ENCODE results near the gene TMEM164. TPM values are rescaled to one million over a fixed set of nuclear protein-coding genes. Genes with fewer than 3 reads are reported as not detected.

TMEM164 gene
- polyA plus RNA-seq, 3 donors, result 11.5 to 29.3 (median 12.7) TPM

DNA sequence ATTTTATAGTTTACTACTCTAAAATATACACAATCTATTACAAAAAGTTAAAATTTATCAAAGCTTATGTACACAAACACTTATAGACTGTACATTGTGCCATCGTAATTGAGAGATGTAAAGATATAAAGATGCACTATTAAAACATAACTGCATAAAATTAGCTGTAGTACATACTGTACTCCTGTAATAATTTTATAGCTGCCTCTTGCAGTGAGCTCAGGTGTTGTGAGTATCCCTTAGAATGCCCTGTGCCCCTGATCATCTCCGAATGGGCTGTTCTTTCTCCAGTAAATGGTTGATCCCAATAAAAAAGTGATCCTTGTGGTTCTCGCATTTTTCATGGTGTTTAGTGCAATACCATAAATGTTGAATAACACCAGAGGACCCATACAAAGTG, 101.2 kb downstream of the TMEM164 start:
- 76 to 98% (median 93%) methylated on average over 3 of the region's 3 CpGs for WGBS, 3 donors
- no peak overlapping the region for H3K27ac ChIP-seq (ENCODE audit: low read depth, low read length)

DNA sequence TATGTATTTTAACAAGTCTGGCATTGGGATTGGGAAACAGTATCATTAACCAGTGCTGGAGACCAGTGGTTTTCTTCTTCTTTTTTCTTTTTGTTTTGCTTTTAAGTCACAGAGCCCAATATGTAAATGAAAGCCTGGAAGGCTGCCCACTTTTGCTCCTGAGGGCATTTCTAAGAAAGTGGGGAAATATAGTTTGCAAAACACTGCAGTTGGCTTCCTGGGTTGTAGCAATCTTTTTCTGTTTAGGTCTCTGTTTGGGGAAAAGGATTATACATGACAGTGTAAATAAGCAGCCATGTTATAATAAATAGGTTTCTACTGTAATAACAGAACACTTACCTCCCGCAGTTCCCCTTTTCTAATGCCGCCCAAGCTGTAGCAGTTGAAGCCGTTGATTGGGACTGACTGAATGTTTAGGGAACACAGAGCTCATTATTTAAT, 105.5 kb downstream of the TMEM164 start:
- H3K27ac ChIP-seq (ENCODE audit: low read depth, low read length), result no peak overlapping the region
- WGBS, 3 donors, result 47 to 74% (median 64%) methylated on average over 3 of the region's 3 CpGs

DNA sequence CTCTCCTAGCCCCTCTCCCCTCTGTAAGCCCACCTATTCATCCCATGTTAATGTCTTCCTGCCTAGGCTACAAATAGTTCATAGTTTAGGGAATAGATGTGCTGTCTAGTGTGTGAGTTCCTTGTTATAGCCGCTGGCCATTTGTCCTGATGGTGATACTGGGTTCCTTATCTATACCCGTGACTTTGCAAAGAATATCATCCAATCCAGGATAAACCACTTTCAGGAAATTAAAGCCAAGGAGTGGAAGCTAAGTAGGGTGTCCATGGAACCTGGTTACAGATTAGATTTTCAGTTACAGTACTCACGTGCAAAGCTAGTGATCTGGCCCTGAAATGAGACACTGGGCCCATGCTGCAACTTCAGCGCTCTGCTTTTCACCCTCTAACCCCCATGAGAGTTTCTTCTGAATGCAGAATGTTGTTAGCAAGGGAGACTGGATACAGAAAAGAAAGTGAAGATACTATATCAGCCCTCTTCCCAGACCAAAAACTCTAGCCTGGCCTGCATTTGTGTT, 111.4 kb downstream of the TMEM164 start:
- 80 to 92% (median 80%) methylated on average over 4 of the region's 4 CpGs for WGBS, 3 donors
- no peak overlapping the region for H3K27ac ChIP-seq (ENCODE audit: low read depth, low read length)

DNA sequence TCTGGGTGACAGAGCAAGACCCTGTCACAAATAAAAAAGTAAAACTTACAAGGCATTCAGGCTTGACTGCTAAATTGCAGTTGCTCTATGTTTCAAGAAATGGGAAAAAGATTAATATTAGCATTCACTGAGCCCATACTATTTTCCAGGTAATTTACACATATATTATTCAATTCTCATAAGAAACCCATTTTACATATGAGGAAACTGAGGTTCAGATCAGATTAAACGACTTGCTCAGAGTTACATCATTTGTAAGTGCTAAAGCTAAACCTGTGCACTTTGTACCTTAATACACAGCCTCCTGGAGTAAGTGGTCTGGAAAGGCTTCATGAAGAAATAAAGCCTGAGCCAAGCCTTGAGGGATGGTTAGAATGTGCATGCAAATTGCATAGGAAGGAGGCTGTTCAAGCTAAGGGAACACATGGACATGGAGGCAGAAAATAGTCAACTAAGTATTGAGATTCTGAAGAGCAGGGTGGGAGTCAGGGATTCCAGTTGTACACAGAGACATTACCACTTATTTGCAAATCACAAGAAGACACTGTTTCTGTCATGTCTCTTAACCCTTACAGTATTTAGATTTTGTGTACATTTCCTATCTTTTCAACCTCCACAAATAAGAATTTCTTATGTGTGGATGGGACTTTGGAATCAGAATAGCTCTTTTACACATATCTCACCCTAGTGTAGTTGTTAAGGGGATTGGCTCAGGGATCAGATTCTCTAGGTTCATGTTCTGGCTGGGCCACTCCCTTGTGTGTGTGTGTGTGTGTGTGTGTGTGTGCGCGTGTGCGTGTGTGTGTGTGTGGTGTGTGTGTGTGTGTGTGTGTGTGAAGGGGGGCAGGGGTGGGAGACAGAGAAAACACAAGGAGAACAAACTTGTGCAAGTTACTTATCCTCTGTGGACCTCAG, 113.4 kb downstream of the TMEM164 start:
- no peak overlapping the region for H3K27ac ChIP-seq (ENCODE audit: low read depth, low read length)
- 77 to 91% (median 90%) methylated on average over 4 of the region's 4 CpGs for WGBS, 3 donors

DNA sequence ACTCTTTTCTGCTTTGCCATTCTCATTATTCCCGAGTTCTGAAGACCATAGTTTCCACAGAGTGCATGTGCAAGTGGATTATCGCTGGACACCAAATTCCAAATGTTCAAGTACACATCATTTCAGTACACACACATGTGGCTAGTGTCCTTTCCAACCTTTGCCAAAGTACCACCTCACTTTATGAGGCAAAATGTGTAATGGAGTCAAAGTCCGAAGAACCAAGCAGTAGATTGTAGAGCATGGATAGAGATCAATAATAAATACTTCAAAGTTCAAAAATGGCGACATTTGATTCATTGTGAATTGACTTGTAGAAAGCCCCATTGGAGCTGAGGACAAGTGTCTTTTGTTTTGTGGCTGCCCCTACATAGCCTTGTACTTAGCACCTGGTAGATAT, 115.6 kb downstream of the TMEM164 start:
- no peak overlapping the region for H3K27ac ChIP-seq (ENCODE audit: low read depth, low read length)
- 84 to 99% (median 98%) methylated on average over 4 of the region's 4 CpGs for WGBS, 3 donors

DNA sequence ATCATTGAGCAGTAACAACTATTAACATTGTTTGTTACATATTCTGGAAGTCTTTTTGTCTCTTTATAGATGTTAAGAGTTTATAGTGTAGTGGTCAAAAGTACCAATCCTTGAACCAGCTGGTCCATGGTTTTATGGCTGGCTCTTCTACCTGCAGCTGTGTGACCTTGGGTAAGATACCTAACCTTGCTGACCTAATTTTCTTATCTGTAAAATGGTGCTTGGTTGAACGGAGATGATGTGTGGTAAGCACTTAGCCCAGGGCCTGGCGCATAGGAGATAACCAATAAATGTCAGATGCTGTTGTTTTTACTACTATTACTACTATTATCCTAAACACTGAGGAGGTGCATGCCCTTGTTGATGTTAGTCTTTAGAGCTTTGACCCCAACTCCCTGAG, 116.6 kb downstream of the TMEM164 start:
- 36 to 94% (median 81%) methylated on average over 2 of the region's 2 CpGs for WGBS, 3 donors

DNA sequence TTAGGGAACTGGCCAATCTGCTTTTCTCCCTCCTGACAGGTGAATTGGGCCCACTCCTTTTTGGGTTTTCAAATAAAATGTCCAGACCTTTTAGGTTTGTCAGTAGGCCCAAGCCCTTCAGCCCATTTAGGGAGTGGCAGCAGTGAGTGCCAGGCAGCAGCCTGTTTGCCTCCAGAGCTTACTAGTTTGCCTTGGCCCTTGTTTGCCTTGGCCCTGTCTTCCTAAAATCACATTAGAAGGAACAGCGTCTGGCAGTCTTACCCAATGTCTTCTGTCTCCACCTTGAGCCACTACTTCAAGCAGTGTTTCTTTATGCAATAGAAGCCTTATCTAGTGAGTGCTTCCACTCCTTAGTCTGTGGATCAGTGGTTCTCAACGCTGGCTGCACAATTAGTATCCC, 117.1 kb downstream of the TMEM164 start:
- H3K27ac ChIP-seq (ENCODE audit: low read depth, low read length), result no peak overlapping the region
- 31 to 48% (median 46%) methylated on average over 2 of the region's 2 CpGs for WGBS, 3 donors

More for the DNA sequence above, 116.6 kb downstream of the TMEM164 start:
- H3K27ac ChIP-seq (ENCODE audit: low read depth, low read length), result no peak overlapping the region

DNA sequence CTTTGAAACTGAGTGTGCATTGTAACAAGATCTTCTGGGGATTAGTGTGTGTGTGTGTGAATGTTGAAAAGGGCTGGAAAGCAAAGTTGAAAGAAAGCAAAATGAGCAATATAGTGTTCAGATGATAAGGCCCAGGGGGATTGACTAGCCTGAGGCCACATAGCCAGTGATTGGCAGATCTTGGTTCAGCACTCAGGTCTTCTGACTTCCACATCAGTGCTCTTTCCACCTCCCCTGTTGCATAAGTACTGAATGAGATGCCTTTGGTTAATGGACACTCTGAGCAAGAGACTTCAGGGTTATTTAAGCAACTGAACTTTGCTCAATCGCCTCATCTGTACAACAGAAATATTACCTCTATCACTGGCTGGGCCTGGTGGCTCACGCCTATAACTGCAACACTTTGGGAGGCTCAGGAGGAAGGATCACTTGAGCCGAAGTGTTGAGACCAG, 120.4 kb downstream of the TMEM164 start:
- no peak overlapping the region for H3K27ac ChIP-seq (ENCODE audit: low read depth, low read length)
- WGBS, 3 donors, result 61 to 94% (median 78%) methylated on average over 3 of the region's 3 CpGs

DNA sequence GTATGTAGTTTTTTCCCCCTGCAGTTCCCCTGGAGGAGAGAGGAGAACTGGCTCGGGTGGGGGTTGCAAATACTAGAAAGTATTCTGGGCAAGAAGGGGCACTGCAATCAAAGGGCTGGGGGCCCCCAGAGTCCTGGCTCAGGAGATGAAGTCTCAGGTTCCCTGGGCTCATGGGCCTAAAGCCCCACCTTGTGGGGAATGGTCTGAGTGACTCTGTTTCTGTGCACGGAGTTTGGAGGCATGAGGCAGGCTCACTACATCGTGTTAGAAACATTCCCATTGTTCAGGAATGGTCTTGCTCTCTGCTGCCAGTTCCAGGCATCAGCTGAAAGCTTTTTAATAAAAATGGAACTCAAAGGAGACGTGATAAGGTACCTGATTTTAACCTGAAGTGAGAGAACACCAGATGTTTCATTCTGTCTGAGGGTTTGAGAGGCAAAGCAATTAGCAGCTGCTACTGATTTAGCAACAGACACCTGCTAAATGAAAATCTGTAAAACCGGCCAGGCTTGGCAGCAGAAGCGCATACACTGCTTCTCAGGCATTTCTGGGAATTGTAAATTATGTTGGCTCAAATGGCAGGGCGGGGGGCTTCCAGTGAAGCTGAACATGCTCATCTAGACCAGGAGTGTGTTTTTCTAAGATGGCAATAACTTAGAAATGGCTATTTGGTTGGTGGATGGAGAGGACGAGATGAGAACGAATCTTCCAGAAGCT, 122.7 kb downstream of the TMEM164 start:
- H3K27ac ChIP-seq (ENCODE audit: low read depth, low read length), result no peak overlapping the region
- 44 to 71% (median 55%) methylated on average over 9 of the region's 9 CpGs for whole genome bisulfite sequencing, 3 donors

DNA sequence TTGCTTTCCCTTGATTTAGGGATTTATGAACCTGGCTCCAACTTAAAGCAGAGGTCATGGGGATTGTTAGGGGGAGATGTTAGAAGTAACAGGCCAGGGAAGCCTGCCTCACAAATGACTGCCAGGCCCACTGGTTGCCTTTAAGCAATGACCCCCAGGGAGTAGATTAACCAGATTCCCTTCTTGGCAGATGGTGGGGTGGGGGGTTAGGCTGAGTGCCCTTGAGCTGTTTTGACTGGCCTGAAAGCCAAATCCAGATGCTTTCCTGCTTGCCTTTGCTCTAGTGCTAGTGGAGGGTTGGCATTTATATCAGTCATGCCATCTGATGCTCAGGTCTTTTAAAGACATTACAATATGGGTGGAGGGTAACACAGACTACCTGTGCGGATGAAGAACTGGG, 128.1 kb downstream of the TMEM164 start:
- H3K27ac ChIP-seq (ENCODE audit: low read depth, low read length), result no peak overlapping the region
- WGBS, 3 donors, result 91 to 100% (median 96%) methylated on average over 1 of the region's 1 CpG

DNA sequence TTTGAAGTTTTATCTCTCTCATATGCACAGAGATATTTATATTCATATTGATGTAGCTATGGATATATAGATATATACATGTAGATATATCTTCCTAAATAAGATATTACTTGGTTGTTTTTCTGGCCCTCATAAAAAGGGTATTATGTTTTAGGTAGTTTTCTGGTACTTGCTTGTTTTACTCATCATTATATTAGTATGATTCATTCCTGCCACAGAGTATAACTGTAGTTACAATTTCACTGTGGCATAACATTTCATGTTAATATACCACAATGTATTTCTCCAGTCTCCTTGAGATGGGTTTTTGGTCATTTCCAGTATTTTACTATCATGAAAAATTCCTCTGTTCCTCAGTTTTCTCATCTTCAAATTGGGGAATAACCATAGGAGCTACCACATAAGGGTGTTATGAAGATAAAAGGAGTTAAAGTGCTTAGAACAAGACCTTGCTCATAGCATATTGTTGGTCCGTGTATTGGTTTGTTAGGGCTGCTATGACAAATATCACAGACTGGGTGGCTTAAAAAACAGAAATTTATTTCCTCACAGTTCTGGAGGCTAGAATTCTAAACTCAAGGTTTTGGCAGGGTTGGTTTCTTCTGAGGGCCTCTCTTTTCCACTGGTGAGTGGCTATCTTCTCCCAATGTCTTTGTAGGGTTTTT, 129.7 kb downstream of the TMEM164 start:
- no peak overlapping the region for H3K27ac ChIP-seq (ENCODE audit: low read depth, low read length)
- WGBS, 3 donors, result 83 to 100% (median 92%) methylated on average over 1 of the region's 1 CpG

DNA sequence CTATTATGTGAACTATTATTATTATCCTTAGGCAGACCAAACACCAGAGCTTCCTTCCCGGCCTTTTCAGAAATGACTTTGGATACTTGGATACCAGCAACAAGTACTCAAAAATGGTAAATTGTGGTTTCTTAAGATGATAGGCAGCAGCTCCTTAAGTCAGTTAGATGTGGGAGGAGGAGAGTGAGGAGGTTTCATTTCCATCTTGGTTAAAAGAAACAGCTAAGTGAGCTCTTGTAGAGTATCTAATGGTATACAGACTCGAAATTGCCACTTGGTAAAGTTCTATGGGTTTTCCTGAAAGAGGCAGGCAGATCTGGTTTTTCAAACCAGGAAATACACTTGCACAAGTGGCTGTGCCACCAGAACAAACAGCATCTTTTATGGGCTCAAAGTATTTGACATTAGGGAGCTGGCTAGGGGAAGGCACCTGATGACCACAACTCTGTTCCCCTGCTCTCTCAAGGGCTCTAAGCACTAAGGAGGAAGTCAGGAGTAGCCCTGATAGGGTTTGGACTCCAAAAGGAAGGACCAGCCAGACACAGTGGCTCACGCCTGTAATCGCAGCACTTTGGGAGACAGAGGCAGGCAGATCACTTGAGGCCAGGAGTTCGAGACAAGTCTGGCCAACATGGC, 130.9 kb downstream of the TMEM164 start:
- 77 to 96% (median 85%) methylated on average over 5 of the region's 5 CpGs for WGBS, 3 donors
- no peak overlapping the region for H3K27ac ChIP-seq (ENCODE audit: low read depth, low read length)

DNA sequence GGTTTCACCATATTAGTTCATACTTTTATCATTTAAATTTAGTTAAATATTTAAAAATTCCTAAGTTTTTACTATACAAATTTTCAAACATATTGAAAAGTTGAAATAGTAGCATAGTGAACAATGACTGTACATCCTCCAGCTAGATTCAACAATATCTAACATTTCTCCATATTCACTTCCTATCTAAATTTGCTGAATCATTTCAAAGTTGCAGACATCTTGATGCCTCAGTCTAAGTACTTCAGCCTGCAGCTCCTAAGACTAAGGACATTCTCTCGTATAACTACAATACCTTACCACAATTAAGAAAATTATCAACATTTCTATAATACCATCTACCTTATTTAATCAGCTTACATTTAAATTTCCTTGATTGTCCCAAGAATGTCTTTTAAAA, 132.7 kb downstream of the TMEM164 start:
- WGBS, 3 donors, result 64 to 89% (median 73%) methylated on average over 1 of the region's 1 CpG
- H3K27ac ChIP-seq (ENCODE audit: low read depth, low read length), result no peak overlapping the region

DNA sequence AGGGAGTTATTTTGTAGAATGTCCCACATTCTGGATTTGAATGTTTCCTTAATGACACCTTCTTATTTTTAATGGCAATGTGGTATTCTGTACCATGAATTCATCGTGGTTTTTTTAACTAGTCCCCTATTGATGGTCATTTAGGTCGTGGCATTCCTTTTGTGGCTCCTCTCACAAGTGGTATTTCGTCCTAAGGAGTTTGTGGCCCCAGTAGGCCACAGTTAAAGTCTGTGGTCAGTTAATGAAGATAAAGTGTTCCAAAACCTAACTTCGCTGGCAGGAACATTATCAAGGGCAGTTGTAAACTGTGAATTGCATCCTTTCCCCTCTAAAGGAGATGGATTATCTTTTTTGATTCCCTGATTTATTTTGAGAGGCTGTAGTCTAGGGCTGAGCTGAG, 133.2 kb downstream of the TMEM164 start:
- 64 to 95% (median 86%) methylated on average over 4 of the region's 4 CpGs for WGBS, 3 donors
- no peak overlapping the region for H3K27ac ChIP-seq (ENCODE audit: low read depth, low read length)

DNA sequence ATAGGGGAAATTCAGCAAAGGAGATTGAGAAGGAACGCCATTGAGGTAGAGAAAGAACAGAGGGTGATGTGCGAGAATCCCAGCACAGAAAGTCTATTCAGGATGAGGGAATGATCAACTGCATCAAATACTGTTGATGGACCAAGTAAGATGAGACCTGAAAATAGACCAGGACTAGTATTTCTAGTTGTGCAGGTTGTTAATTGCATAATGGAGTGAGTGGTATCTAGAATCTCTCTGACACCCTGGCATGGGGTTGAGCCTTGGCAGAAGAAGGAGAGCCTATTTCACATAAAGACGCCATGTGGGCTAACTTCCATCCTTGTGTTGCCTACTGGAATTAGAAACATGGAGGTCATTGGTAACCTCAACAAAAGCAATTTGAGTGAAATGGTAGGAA, 135.6 kb downstream of the TMEM164 start:
- 91 to 98% (median 93%) methylated on average over 3 of the region's 3 CpGs for WGBS, 3 donors
- H3K27ac ChIP-seq (ENCODE audit: low read depth, low read length), result no peak overlapping the region

DNA sequence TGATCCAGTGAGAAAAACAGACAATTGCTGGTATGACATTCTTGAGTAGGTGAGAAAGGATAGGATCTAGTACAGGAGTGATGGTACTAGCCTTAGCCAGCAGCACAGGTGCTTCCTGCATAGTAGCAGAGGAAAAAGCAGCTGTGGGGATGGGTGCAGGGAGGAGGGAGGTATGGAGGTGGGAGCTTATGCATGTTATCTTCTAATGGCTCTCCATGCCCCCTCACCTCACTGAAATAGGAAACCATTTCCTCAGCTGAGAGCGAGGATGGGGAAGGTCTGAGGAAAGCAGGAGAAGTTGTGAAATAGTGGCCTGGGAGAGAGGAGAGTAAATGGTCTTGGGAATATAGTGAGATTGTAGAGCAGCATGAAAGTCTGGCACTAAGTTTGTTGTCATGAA, 136.3 kb downstream of the TMEM164 start:
- 29 to 91% (median 37%) methylated on average over 1 of the region's 1 CpG for WGBS, 3 donors
- H3K27ac ChIP-seq (ENCODE audit: low read depth, low read length), result no peak overlapping the region

DNA sequence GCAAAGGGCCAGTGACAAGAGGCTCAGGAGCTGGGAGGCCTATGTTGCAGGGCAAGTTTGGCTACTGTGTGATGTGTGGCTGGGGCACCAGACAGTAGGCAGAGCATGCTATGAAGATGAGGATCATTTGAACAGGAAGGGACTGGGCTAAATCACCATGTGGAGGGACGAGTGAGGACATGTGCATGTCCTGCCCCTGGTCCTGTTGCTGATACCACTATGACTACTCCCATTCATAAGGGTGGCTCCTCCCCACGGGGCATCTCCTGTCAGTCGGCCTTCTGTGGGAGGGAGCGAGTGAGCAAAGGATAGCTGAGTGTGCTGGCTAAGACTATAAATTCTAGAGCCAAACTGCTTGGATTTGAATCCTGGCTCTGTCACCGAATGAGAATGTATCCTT, 139.2 kb downstream of the TMEM164 start:
- H3K27ac ChIP-seq (ENCODE audit: low read depth, low read length), result no peak overlapping the region
- WGBS, 3 donors, result 55 to 77% (median 70%) methylated on average over 5 of the region's 5 CpGs

DNA sequence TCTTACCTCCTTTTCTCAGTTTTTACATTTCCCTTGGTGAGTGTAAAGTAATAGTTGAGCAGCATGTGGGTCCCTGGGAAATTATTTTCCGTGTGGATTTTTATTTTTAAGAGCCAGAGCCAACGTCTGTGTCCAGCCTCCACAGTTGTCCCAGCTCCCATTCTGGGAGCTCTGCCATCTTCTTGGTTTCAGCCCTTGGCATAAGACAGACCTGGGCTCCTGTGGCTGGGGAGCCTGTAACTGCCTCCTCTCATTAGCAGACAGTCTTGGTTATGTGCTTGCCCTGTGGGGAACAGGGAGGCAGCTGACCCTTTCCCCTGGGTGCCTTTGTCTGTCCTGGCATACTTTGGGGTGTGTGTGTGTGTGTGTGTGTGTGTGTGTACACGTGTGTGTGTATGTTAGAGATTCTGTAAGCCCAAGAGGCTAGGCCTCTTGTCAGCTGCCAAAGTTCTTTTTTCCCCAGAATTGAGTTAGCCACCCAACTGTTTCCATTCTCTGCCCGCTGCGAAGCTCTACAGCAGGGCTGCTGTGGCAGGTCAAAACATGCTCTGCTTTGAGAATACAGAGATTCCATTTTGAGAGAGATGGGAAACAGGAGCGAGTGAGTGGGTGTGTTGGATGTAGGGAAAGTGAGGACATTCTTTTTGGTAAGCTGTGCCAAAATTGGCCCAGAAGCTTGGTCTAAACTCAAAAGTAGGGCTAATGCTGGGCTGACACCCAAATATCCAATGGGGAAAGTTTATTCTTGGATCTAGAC, 140.7 kb downstream of the TMEM164 start:
- no peak overlapping the region for H3K27ac ChIP-seq (ENCODE audit: low read depth, low read length)
- WGBS, 3 donors, result 55 to 77% (median 63%) methylated on average over 6 of the region's 6 CpGs

Measured in adipose tissue (tissue), 3 donors.